Renal cortex interstitium (tissue), 11 donors: ENCODE data around the gene SORCS2. TPM values are rescaled to one million over a fixed set of nuclear protein-coding genes. Genes with fewer than 3 reads are reported as not detected.

ENCODE experiments used
- DNase-seq, 11 donors: peaks; one replicate each; pipeline ENCODE4 v3.0.0-alpha.2; 2013; ENCODE audit warnings: low read depth in 9 of 11, low spot score in 4 of 11; ENCODE audit errors: extremely low read depth in 1 of 11
- polyA plus RNA-seq, 3 donors: library from polyadenylated mRNA; unstranded; fragments of 120-200 nt; gene quantifications; one replicate each; pipeline ENCODE4 v1.2.1, GENCODE V29; 2013; ENCODE audit not compliant: insufficient read length in 3 of 3

Gene SORCS2
- polyA plus RNA-seq, 3 donors: 8.3 to 13.3 (median 9.9) TPM

GRCh38 chr4:7510066-7510465 is 317.7 kb downstream of the SORCS2 start:
- no peak for DNase-seq

GRCh38 chr4:7510538-7510937 is 318.2 kb downstream of the SORCS2 start:
- DNase-seq: no peak

GRCh38 chr4:7511525-7511924 is 319.2 kb downstream of the SORCS2 start:
- no peak for DNase-seq

- no peak for DNase-seq
Observed at GRCh38 chr4:7512428-7512827, 320.1 kb downstream of the SORCS2 start.

- DNase-seq: no peak
Observed at GRCh38 chr4:7512946-7513345, 320.6 kb downstream of the SORCS2 start.

- DNase-seq: no peak
Observed at GRCh38 chr4:7513671-7514070, 321.3 kb downstream of the SORCS2 start.

- DNase-seq: no peak
Observed at GRCh38 chr4:7514281-7514680, 321.9 kb downstream of the SORCS2 start.

- no peak for DNase-seq
Observed at GRCh38 chr4:7514789-7515188, 322.5 kb downstream of the SORCS2 start.

- DNase-seq: no peak
Observed at GRCh38 chr4:7515390-7515902, 323.1 kb downstream of the SORCS2 start.

GRCh38 chr4:7516096-7516772 is 323.9 kb downstream of the SORCS2 start:
- DNase-seq: peak in 10 of 11 donors; percentile 7 to 59 (median 40)

GRCh38 chr4:7516773-7517144 is 324.4 kb downstream of the SORCS2 start:
- no peak for DNase-seq

- no peak for DNase-seq
Observed at GRCh38 chr4:7518871-7519637, 326.7 kb downstream of the SORCS2 start.

- DNase-seq: no peak
Observed at GRCh38 chr4:7519638-7520376, 327.5 kb downstream of the SORCS2 start.

- no peak for DNase-seq
Observed at GRCh38 chr4:7521666-7522065, 329.3 kb downstream of the SORCS2 start.

GRCh38 chr4:7522452-7523220 is 330.3 kb downstream of the SORCS2 start:
- no peak for DNase-seq

GRCh38 chr4:7523526-7523925 is 331.2 kb downstream of the SORCS2 start:
- no peak for DNase-seq

GRCh38 chr4:7524064-7524682 is 331.8 kb downstream of the SORCS2 start:
- no peak for DNase-seq

GRCh38 chr4:7524843-7525242 is 332.5 kb downstream of the SORCS2 start:
- DNase-seq: no peak

- no peak for DNase-seq
Observed at GRCh38 chr4:7526491-7526890, 334.2 kb downstream of the SORCS2 start.
